Measurements from ENCODE around the gene EP400. TPM values are rescaled to one million over a fixed set of nuclear protein-coding genes. Genes with fewer than 3 reads are reported as not detected.

The EP400 gene
- polyA plus RNA-seq, 1 donor (not counting 4 experiments of a cell fraction or from before 2014, with no cell fraction given) = 4.1 TPM

- no peak for FAIRE-seq
- no peak overlapping the region for H2AFZ ChIP-seq (ENCODE audit: control insufficient read depth, low read length)
- no peak for TF ChIP-seq EZH2 (IDR thresholded peaks at IDR 0.05; ENCODE audit: low read length)
- no peak for TF ChIP-seq CTCF (optimal IDR thresholded peaks at IDR 0.05 in 1 of 3, IDR thresholded peaks at IDR 0.05 in 1 of 3, conservative IDR thresholded peaks at IDR 0.05 in 1 of 3; ENCODE audit: extremely low read depth in 1 of 3, insufficient read depth in 2 of 3, low read length in 3 of 3)
- no peak for DNase-seq (ENCODE audit: low read depth, low spot score)
- H3K4me2 ChIP-seq (ENCODE audit: control insufficient read depth, extremely low read depth, insufficient read depth, low read depth, low read length) = no peak overlapping the region
- H3K4me1 ChIP-seq (ENCODE audit: control insufficient read depth, extremely low read depth, insufficient read depth, low read length) = no peaks in the 10 kb centered on the region
- dilution Hi-C loops (cut with MboI; ENCODE audit: extremely low pct_ligation_motif_present, low sequenced_read_pairs) = no loop called here
- H3K4me3 ChIP-seq (ENCODE audit: control insufficient read depth in 2 of 3, extremely low read depth in 1 of 3, insufficient read depth in 2 of 3, low read depth in 1 of 3, low read length in 3 of 3) = no peak overlapping the region
- H4K20me1 ChIP-seq (ENCODE audit: control insufficient read depth, extremely low read depth, insufficient read depth, low read length) = peaks cover 2% of the 10 kb centered on the region
- H3K27ac ChIP-seq (ENCODE audit: control insufficient read depth, insufficient read depth, low read length) = no peak overlapping the region
- peaks cover 26 to 36% of the 10 kb centered on the region in 2 experiments for H3K36me3 ChIP-seq (ENCODE audit: control insufficient read depth in 2 of 2, extremely low read depth in 1 of 2, insufficient read depth in 2 of 2, low read length in 2 of 2)
- no peak overlapping the region for H3K9ac ChIP-seq (ENCODE audit: control insufficient read depth, extremely low read depth, insufficient read depth, low read length)
- H3K9me1 ChIP-seq (ENCODE audit: control insufficient read depth, extremely low read depth, insufficient read depth, low read length) = peaks cover 3% of the 10 kb centered on the region
- no peaks in the 10 kb centered on the region for H3K9me3 ChIP-seq (ENCODE audit: control insufficient read depth, low read depth, low read length)
- no peaks in the 10 kb centered on the region for H3K79me2 ChIP-seq (ENCODE audit: control insufficient read depth, insufficient read depth, low read length)
- no peaks in the 10 kb centered on the region for H3K27me3 ChIP-seq (ENCODE audit: control insufficient read depth, extremely low read depth, insufficient read depth, low read length)
Measured at GRCh38 chr12:132057691-132058090, 107.9 kb downstream of the EP400 start.

- H4K20me1 ChIP-seq (ENCODE audit: control insufficient read depth, extremely low read depth, insufficient read depth, low read length) = no peaks in the 10 kb centered on the region
- no peaks in the 10 kb centered on the region for H3K79me2 ChIP-seq (ENCODE audit: control insufficient read depth, insufficient read depth, low read length)
- H3K27me3 ChIP-seq (ENCODE audit: control insufficient read depth, extremely low read depth, insufficient read depth, low read length) = no peaks in the 10 kb centered on the region
- no peak overlapping the region for H3K4me3 ChIP-seq (ENCODE audit: control insufficient read depth in 2 of 3, extremely low read depth in 1 of 3, insufficient read depth in 2 of 3, low read depth in 1 of 3, low read length in 3 of 3)
- no peak overlapping the region for H3K4me2 ChIP-seq (ENCODE audit: control insufficient read depth, extremely low read depth, insufficient read depth, low read depth, low read length)
- FAIRE-seq (no peak), DNase-seq (ENCODE audit: low read depth, low spot score) (no peak)
- H2AFZ ChIP-seq (ENCODE audit: control insufficient read depth, low read length) = no peak overlapping the region
- H3K4me1 ChIP-seq (ENCODE audit: control insufficient read depth, extremely low read depth, insufficient read depth, low read length) = no peaks in the 10 kb centered on the region
- TF ChIP-seq CTCF (optimal IDR thresholded peaks at IDR 0.05 in 1 of 3, IDR thresholded peaks at IDR 0.05 in 1 of 3, conservative IDR thresholded peaks at IDR 0.05 in 1 of 3; ENCODE audit: extremely low read depth in 1 of 3, insufficient read depth in 2 of 3, low read length in 3 of 3) = no peak
- no peak for TF ChIP-seq EZH2 (IDR thresholded peaks at IDR 0.05; ENCODE audit: low read length)
- H3K9me1 ChIP-seq (ENCODE audit: control insufficient read depth, extremely low read depth, insufficient read depth, low read length) = peaks cover 3% of the 10 kb centered on the region
- peaks cover 26 to 28% of the 10 kb centered on the region in 2 experiments for H3K36me3 ChIP-seq (ENCODE audit: control insufficient read depth in 2 of 2, extremely low read depth in 1 of 2, insufficient read depth in 2 of 2, low read length in 2 of 2)
- no peak overlapping the region for H3K27ac ChIP-seq (ENCODE audit: control insufficient read depth, insufficient read depth, low read length)
- no peak overlapping the region for H3K9ac ChIP-seq (ENCODE audit: control insufficient read depth, extremely low read depth, insufficient read depth, low read length)
- dilution Hi-C loops (cut with MboI; ENCODE audit: extremely low pct_ligation_motif_present, low sequenced_read_pairs) = no loop called here
- no peaks in the 10 kb centered on the region for H3K9me3 ChIP-seq (ENCODE audit: control insufficient read depth, low read depth, low read length)
Measured at GRCh38 chr12:132061197-132061596, 111.5 kb downstream of the EP400 start.
